Omental fat pad (tissue), 4 donors: Measurements from ENCODE around the gene AMOTL2. TPM values are rescaled to one million over a fixed set of nuclear protein-coding genes. Genes with fewer than 3 reads are reported as not detected.

Experiments
- ATAC-seq: fragments of 150-250 bp; one replicate; pipeline ENCODE4 v1.9.1; 2016; ENCODE audit warnings: mild to moderate bottlenecking, moderate library complexity; ENCODE audit not compliant: low FRiP score
- DNase-seq: peaks from one replicate; pipeline ENCODE4 v3.0.0-alpha.2; 2019; ENCODE audit warnings: low spot score
- total RNA-seq, 4 donors: library from RNA; depleted of rRNA; stranded (reverse); fragments of >200 nt; gene quantifications; one replicate each; pipeline ENCODE4 v1.1.0, GENCODE V29; 2016
- TF ChIP-seq, protein P1 (sequence below), 3 donors: fragments of 450-650 bp; IDR thresholded peaks; one replicate each; pipeline ENCODE4 v1.5.1; 2016 to 2017; ENCODE audit warnings: antibody characterized with exemption in 3 of 3, mild to moderate bottlenecking in 3 of 3, moderate library complexity in 2 of 3

The AMOTL2 gene
- total RNA-seq, 4 donors from 2014 or later, result 99.0 to 201 (median 158) TPM

DNA sequence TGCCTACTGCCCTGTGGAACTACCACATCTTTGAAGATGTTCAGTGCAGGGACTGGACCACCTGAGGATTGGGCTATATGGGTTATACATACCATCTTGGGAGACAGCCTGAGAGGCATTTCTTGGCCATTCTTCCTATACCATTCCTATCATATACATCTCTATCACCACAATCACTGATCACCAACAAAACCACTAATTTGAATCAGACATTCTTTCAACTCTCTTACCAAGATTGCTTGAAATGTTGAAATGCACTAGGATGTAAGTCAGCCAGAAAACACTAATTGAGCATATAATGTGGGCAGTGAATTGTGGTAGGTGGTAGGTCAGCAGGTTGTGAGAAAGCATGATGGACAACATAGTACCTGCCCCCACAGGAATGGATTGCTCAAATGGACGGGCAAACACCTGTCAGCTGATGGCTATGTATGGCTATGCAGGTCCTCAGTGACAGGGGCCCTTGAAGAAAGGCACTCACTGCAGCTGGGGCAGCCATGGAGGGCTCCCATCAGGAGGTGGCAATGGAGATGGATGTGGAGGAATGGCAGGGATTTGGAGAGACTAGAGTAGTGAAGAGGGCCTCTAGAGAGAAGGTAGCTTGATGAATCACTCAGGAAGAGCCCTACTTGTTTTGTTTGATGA lies 49.1 kb downstream of the AMOTL2 start:
- DNase-seq, result no peak
- TF ChIP-seq, protein P1, sequence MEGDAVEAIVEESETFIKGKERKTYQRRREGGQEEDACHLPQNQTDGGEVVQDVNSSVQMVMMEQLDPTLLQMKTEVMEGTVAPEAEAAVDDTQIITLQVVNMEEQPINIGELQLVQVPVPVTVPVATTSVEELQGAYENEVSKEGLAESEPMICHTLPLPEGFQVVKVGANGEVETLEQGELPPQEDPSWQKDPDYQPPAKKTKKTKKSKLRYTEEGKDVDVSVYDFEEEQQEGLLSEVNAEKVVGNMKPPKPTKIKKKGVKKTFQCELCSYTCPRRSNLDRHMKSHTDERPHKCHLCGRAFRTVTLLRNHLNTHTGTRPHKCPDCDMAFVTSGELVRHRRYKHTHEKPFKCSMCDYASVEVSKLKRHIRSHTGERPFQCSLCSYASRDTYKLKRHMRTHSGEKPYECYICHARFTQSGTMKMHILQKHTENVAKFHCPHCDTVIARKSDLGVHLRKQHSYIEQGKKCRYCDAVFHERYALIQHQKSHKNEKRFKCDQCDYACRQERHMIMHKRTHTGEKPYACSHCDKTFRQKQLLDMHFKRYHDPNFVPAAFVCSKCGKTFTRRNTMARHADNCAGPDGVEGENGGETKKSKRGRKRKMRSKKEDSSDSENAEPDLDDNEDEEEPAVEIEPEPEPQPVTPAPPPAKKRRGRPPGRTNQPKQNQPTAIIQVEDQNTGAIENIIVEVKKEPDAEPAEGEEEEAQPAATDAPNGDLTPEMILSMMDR (IDR thresholded peaks at IDR 0.05), result no peak
- no peak for ATAC-seq

- no peak for DNase-seq
- TF ChIP-seq, protein P1 (IDR thresholded peaks at IDR 0.05), result no peak
- no peak for ATAC-seq
These were observed 50.0 kb downstream of the AMOTL2 start for GRCh38 chr3:134323966-134324962.

DNA sequence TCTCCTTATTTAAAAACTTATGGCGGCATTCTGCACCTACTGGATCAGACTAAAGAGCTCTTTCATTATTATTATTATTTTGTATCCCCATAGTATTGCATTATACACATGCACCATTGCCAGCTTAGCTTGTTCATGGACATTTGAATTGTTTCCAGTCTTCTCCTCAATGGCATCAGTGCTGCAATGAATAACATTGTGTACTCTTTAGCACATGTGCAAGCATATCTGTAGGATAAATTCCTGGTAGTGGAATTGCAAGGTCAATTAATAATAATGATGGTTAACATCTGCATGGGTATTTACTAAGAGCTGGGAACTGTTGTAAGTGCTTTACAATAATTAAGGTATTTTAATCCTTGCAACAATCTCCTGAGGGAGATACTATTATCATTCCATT lies 52.0 kb downstream of the AMOTL2 start:
- TF ChIP-seq, protein P1 (IDR thresholded peaks at IDR 0.05), result no peak
- DNase-seq (no peak), ATAC-seq (no peak)

- no peak for DNase-seq
- TF ChIP-seq, protein P1 (IDR thresholded peaks at IDR 0.05), result no peak
- peak; percentile 38 for ATAC-seq
These were observed 53.5 kb downstream of the AMOTL2 start for GRCh38 chr3:134320749-134321148.

DNA sequence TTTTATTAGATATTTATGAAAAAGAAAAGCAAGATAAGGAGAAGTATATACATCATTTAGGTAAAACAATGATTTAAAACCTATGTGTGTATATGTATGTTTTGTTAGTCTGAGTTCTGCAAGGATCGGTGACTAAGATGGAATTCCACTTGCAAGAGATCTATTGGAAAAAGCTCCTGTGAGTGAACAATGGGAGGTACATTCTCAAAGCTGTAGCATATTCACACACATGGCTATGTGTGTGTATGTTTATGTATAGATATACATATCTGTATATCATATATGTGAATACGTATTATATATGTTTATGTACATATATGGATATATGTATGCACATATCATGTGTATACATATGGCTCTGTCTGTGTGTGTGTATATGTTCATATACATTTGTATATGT lies 54.3 kb downstream of the AMOTL2 start:
- DNase-seq, result no peak
- TF ChIP-seq, protein P1 (IDR thresholded peaks at IDR 0.05), result no peak
- no peak for ATAC-seq

GRCh38 chr3:134318166-134318565 lies 56.1 kb downstream of the AMOTL2 start:
- DNase-seq (no peak), ATAC-seq (no peak)
- TF ChIP-seq, protein P1 (IDR thresholded peaks at IDR 0.05), result no peak
